Measurements from ENCODE around the gene KRT7. TPM values are rescaled to one million over a fixed set of nuclear protein-coding genes. Genes with fewer than 3 reads are reported as not detected.

KRT7 gene
- total RNA-seq, 5 donors from 2014 or later (not counting 1 experiment from before 2014, with no cell fraction given) = 2.7 to 3.8 (median 3.3) TPM; not detected in 2

- no peak overlapping the region for H3K27ac ChIP-seq (ENCODE audit: low read length)
- peaks cover 0 to 47% of the 10 kb centered on the region in 2 experiments for H3K27me3 ChIP-seq (replicated peaks in 1 of 2; ENCODE audit: control insufficient read depth in 2 of 2, extremely low read depth in 1 of 2, insufficient read depth in 2 of 2, low read length in 1 of 2)
- ChIA-PET CTCF (no interaction called here), POLR2A (no interaction called here)
- 63% methylated on average over 2 of the region's 2 CpGs for whole genome bisulfite sequencing (ENCODE audit: insufficient coverage)
- Mint-ChIP-seq H3K27me3 (peaks cover 25 to 33% of the 10 kb centered on the region in 2 donors), H3K27ac (no peak overlapping the region), H3K4me1 (no peaks in the 10 kb centered on the region), H3K36me3 (no peaks in the 10 kb centered on the region), H3K9me3 (no peaks in the 10 kb centered on the region), H3K4me3 (no peak overlapping the region)
- ATAC-seq (replicated peaks in 1 of 4) (no peak), DNase-seq (no peak)
- H3K9me3 ChIP-seq = no peaks in the 10 kb centered on the region
- H3K4me3 ChIP-seq (ENCODE audit: control insufficient read depth in 1 of 2, extremely low read depth in 1 of 2, low read length in 1 of 2) = no peak overlapping the region
- no peaks in the 10 kb centered on the region for H3K36me3 ChIP-seq (ENCODE audit: control insufficient read depth in 2 of 2, extremely low read depth in 1 of 2, insufficient read depth in 1 of 2, low read length in 1 of 2)
- no peaks in the 10 kb centered on the region for H3K4me1 ChIP-seq (ENCODE audit: control insufficient read depth in 1 of 2, extremely low read depth in 1 of 2, insufficient read depth in 2 of 2, low read length in 2 of 2)
Observed at GRCh38 chr12:52207106-52207505, 25.9 kb upstream of the KRT7 start.

- H3K9me3 Mint-ChIP-seq = no peaks in the 10 kb centered on the region
- Histone ChIP-seq H3K4me3 (ENCODE audit: control insufficient read depth in 1 of 2, extremely low read depth in 1 of 2, low read length in 1 of 2) (no peak overlapping the region), H3K27ac (ENCODE audit: low read length) (no peak overlapping the region), H3K4me1 (ENCODE audit: control insufficient read depth in 1 of 2, extremely low read depth in 1 of 2, insufficient read depth in 2 of 2, low read length in 2 of 2) (no peaks in the 10 kb centered on the region), H3K27me3 (replicated peaks in 1 of 2; ENCODE audit: control insufficient read depth in 2 of 2, extremely low read depth in 1 of 2, insufficient read depth in 2 of 2, low read length in 1 of 2) (peaks cover 0 to 39% of the 10 kb centered on the region in 2 experiments), H3K9me3 (no peaks in the 10 kb centered on the region), H3K36me3 (ENCODE audit: control insufficient read depth in 2 of 2, extremely low read depth in 1 of 2, insufficient read depth in 1 of 2, low read length in 1 of 2) (no peaks in the 10 kb centered on the region)
- H3K27me3 Mint-ChIP-seq = peaks cover 20 to 30% of the 10 kb centered on the region in 2 donors
- H3K4me3 Mint-ChIP-seq = no peak overlapping the region
- ChIA-PET CTCF (interaction anchor here in 1 of 2 donors (0.6 kb wide), 1 partner anchor 75 kb away, joined by 5 read pairs; no protein-coding TSS in a partner anchor), POLR2A (no interaction called here)
- no peak for ATAC-seq (replicated peaks in 1 of 4)
- H3K27ac Mint-ChIP-seq = no peak overlapping the region
- WGBS (ENCODE audit: insufficient coverage) = 76% methylated on average over 7 of the region's 10 CpGs
- H3K36me3 Mint-ChIP-seq = no peaks in the 10 kb centered on the region
- no peaks in the 10 kb centered on the region for H3K4me1 Mint-ChIP-seq
- DNase-seq = no peak
Observed at GRCh38 chr12:52207895-52208294, 25.1 kb upstream of the KRT7 start.

GRCh38 chr12:52208424-52209165 is 24.4 kb upstream of the KRT7 start:
- Histone ChIP-seq H3K27me3 (replicated peaks in 1 of 2; ENCODE audit: control insufficient read depth in 2 of 2, extremely low read depth in 1 of 2, insufficient read depth in 2 of 2, low read length in 1 of 2) (peaks cover 0 to 38% of the 10 kb centered on the region in 2 experiments), H3K4me3 (ENCODE audit: control insufficient read depth in 1 of 2, extremely low read depth in 1 of 2, low read length in 1 of 2) (no peak overlapping the region), H3K4me1 (ENCODE audit: control insufficient read depth in 1 of 2, extremely low read depth in 1 of 2, insufficient read depth in 2 of 2, low read length in 2 of 2) (no peaks in the 10 kb centered on the region), H3K36me3 (ENCODE audit: control insufficient read depth in 2 of 2, extremely low read depth in 1 of 2, insufficient read depth in 1 of 2, low read length in 1 of 2) (no peaks in the 10 kb centered on the region), H3K9me3 (no peaks in the 10 kb centered on the region), H3K27ac (ENCODE audit: low read length) (no peak overlapping the region)
- DNase-seq (no peak), ATAC-seq (replicated peaks in 1 of 4) (no peak)
- Mint-ChIP-seq H3K4me3 (no peak overlapping the region), H3K36me3 (no peaks in the 10 kb centered on the region), H3K27ac (no peak overlapping the region), H3K4me1 (peaks cover 0 to 5% (median 0%) of the 10 kb centered on the region in 3 donors), H3K27me3 (peaks cover 21 to 31% of the 10 kb centered on the region in 2 donors), H3K9me3 (no peaks in the 10 kb centered on the region)
- 66% methylated on average over 14 of the region's 18 CpGs for WGBS (ENCODE audit: insufficient coverage)
- ChIA-PET POLR2A (no interaction called here), CTCF (no interaction called here)

- DNase-seq (no peak), ATAC-seq (replicated peaks in 1 of 4) (no peak)
- Mint-ChIP-seq H3K27ac (no peak overlapping the region), H3K36me3 (no peaks in the 10 kb centered on the region), H3K4me1 (peaks cover 0 to 7% (median 0%) of the 10 kb centered on the region in 3 donors), H3K27me3 (peaks cover 18 to 37% of the 10 kb centered on the region in 2 donors), H3K9me3 (no peaks in the 10 kb centered on the region), H3K4me3 (no peak overlapping the region)
- WGBS (ENCODE audit: insufficient coverage) = 77% methylated on average over 7 of the region's 8 CpGs
- no peaks in the 10 kb centered on the region for H3K9me3 ChIP-seq
- no peak overlapping the region for H3K4me3 ChIP-seq (ENCODE audit: control insufficient read depth in 1 of 2, extremely low read depth in 1 of 2, low read length in 1 of 2)
- peaks cover 0 to 36% of the 10 kb centered on the region in 2 experiments for H3K27me3 ChIP-seq (replicated peaks in 1 of 2; ENCODE audit: control insufficient read depth in 2 of 2, extremely low read depth in 1 of 2, insufficient read depth in 2 of 2, low read length in 1 of 2)
- CTCF ChIA-PET = no interaction called here
- H3K4me1 ChIP-seq (ENCODE audit: control insufficient read depth in 1 of 2, extremely low read depth in 1 of 2, insufficient read depth in 2 of 2, low read length in 2 of 2) = no peaks in the 10 kb centered on the region
- no peaks in the 10 kb centered on the region for H3K36me3 ChIP-seq (ENCODE audit: control insufficient read depth in 2 of 2, extremely low read depth in 1 of 2, insufficient read depth in 1 of 2, low read length in 1 of 2)
- H3K27ac ChIP-seq (ENCODE audit: low read length) = no peak overlapping the region
- POLR2A ChIA-PET = no interaction called here
Observed at GRCh38 chr12:52209321-52209720, 23.7 kb upstream of the KRT7 start.

GRCh38 chr12:52210186-52210924 is 22.7 kb upstream of the KRT7 start:
- Histone ChIP-seq H3K36me3 (ENCODE audit: control insufficient read depth in 2 of 2, extremely low read depth in 1 of 2, insufficient read depth in 1 of 2, low read length in 1 of 2) (no peaks in the 10 kb centered on the region), H3K27ac (ENCODE audit: low read length) (no peak overlapping the region), H3K4me3 (ENCODE audit: control insufficient read depth in 1 of 2, extremely low read depth in 1 of 2, low read length in 1 of 2) (no peak overlapping the region), H3K9me3 (no peaks in the 10 kb centered on the region), H3K4me1 (ENCODE audit: control insufficient read depth in 1 of 2, extremely low read depth in 1 of 2, insufficient read depth in 2 of 2, low read length in 2 of 2) (no peaks in the 10 kb centered on the region), H3K27me3 (replicated peaks in 1 of 2; ENCODE audit: control insufficient read depth in 2 of 2, extremely low read depth in 1 of 2, insufficient read depth in 2 of 2, low read length in 1 of 2) (peaks cover 0 to 35% of the 10 kb centered on the region in 2 experiments)
- no peaks in the 10 kb centered on the region for H3K36me3 Mint-ChIP-seq
- WGBS (ENCODE audit: insufficient coverage) = 78% methylated on average over 1 of the region's 7 CpGs
- H3K4me1 Mint-ChIP-seq = peaks cover 0 to 7% (median 0%) of the 10 kb centered on the region in 3 donors
- CTCF ChIA-PET = no interaction called here
- H3K4me3 Mint-ChIP-seq = no peak overlapping the region
- H3K27ac Mint-ChIP-seq = no peak overlapping the region
- no peaks in the 10 kb centered on the region for H3K9me3 Mint-ChIP-seq
- DNase-seq (no peak), ATAC-seq (replicated peaks in 1 of 4) (no peak)
- POLR2A ChIA-PET = interaction anchor here in 1 of 2 donors (0.6 kb wide), 1 partner anchor 475 kb away, joined by 3 read pairs; no protein-coding TSS in a partner anchor
- peaks cover 25 to 41% of the 10 kb centered on the region in 2 donors for H3K27me3 Mint-ChIP-seq

GRCh38 chr12:52210925-52211650 is 22.0 kb upstream of the KRT7 start:
- POLR2A ChIA-PET = no interaction called here
- CTCF ChIA-PET = no interaction called here
- no peak for ATAC-seq (replicated peaks in 1 of 4)
- Mint-ChIP-seq H3K27ac (no peak overlapping the region), H3K4me3 (no peak overlapping the region), H3K27me3 (peaks cover 27 to 40% of the 10 kb centered on the region in 2 donors), H3K4me1 (peaks cover 0 to 7% (median 0%) of the 10 kb centered on the region in 3 donors), H3K9me3 (no peaks in the 10 kb centered on the region), H3K36me3 (no peaks in the 10 kb centered on the region)
- no peaks in the 10 kb centered on the region for H3K9me3 ChIP-seq
- H3K27me3 ChIP-seq (replicated peaks in 1 of 2; ENCODE audit: control insufficient read depth in 2 of 2, extremely low read depth in 1 of 2, insufficient read depth in 2 of 2, low read length in 1 of 2) = peaks cover 0 to 43% of the 10 kb centered on the region in 2 experiments
- no peaks in the 10 kb centered on the region for H3K36me3 ChIP-seq (ENCODE audit: control insufficient read depth in 2 of 2, extremely low read depth in 1 of 2, insufficient read depth in 1 of 2, low read length in 1 of 2)
- H3K27ac ChIP-seq (ENCODE audit: low read length) = no peak overlapping the region
- H3K4me1 ChIP-seq (ENCODE audit: control insufficient read depth in 1 of 2, extremely low read depth in 1 of 2, insufficient read depth in 2 of 2, low read length in 2 of 2) = no peaks in the 10 kb centered on the region
- H3K4me3 ChIP-seq (ENCODE audit: control insufficient read depth in 1 of 2, extremely low read depth in 1 of 2, low read length in 1 of 2) = no peak overlapping the region
- DNase-seq = no peak
- WGBS (ENCODE audit: insufficient coverage) = 73% methylated on average over 7 of the region's 10 CpGs

Data from T-cell (primary cell).